GM13976 (cell line): Measurements from ENCODE around the gene TMEM238.

Source experiments
- DNase-seq: peaks from one replicate; pipeline ENCODE4 v3.0.0; 2012; ENCODE audit warnings: low spot score
- CTCF ChIP-seq: IDR thresholded peaks from 2 replicates; pipeline ENCODE4 v1.5.1; 2012; ENCODE audit warnings: borderline replicate concordance, mild to moderate bottlenecking; ENCODE audit not compliant: insufficient read depth; ENCODE audit errors: extremely low read depth, missing control alignments, control extremely low read depth
- in situ Hi-C: fragments of 300-500 bp; cut with MboI; formaldehyde crosslinking; loops from one replicate; pipeline ENCODE4 v1.12.0; 2022; ENCODE audit warnings: low sequenced_read_pairs, mixed read lengths, inconsistent platforms; ENCODE audit not compliant: unreplicated experiment

The TMEM238 gene

GRCh38 chr19:55376241-55376933 is 7.7 kb downstream of the TMEM238 start, which contains the start of gene TMEM190:
Gene TMEM190 (plus strand): TSS chr19:55376826. CDS start chr19:55376854, 28 bp downstream.
- no peak for DNase-seq
- no peak for TF ChIP-seq CTCF
- in situ Hi-C loops, result no loop called here

- DNase-seq, result peak; percentile 44
- in situ Hi-C loops, result no loop called here
- no peak for TF ChIP-seq CTCF
Measured at GRCh38 chr19:55373993-55374757, 9.9 kb downstream of the TMEM238 start.

- in situ Hi-C loops, result no loop called here
- no peak for DNase-seq
- no peak for TF ChIP-seq CTCF
Measured at GRCh38 chr19:55373306-55373992, 10.6 kb downstream of the TMEM238 start.

- TF ChIP-seq CTCF, result no peak
- in situ Hi-C loops, result no loop called here
- no peak for DNase-seq
Measured at GRCh38 chr19:55372316-55373081, 11.6 kb downstream of the TMEM238 start.

- in situ Hi-C loops, result no loop called here
- no peak for TF ChIP-seq CTCF
- DNase-seq, result no peak
Measured at GRCh38 chr19:55370305-55370988, 13.6 kb downstream of the TMEM238 start, which contains the start of gene IL11. Gene IL11 (minus strand): TSS chr19:55370463. CDS start chr19:55370310, 153 bp downstream.
